Epidermal melanocyte (primary cell): ENCODE data around the gene ACOT2.
"Not testable (repeated sequence)": the region's sequence is repeated elsewhere in the genome, so short reads cannot be mapped to it uniquely, and the experiment has no call there.

ENCODE experiments used
- DNase-seq: peaks from one replicate; pipeline ENCODE4 v3.0.0; 2011; ENCODE audit warnings: low spot score; ENCODE audit not compliant: insufficient read length

ACOT2 gene, protein sequence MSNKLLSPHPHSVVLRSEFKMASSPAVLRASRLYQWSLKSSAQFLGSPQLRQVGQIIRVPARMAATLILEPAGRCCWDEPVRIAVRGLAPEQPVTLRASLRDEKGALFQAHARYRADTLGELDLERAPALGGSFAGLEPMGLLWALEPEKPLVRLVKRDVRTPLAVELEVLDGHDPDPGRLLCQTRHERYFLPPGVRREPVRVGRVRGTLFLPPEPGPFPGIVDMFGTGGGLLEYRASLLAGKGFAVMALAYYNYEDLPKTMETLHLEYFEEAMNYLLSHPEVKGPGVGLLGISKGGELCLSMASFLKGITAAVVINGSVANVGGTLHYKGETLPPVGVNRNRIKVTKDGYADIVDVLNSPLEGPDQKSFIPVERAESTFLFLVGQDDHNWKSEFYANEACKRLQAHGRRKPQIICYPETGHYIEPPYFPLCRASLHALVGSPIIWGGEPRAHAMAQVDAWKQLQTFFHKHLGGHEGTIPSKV

GRCh38 chr14:73569185-73569958, at the start of gene ACOT2:
Gene ACOT2 (plus strand): TSS chr14:73569213. CDS start chr14:73569241, 28 bp downstream.
- peak; percentile 93 for DNase-seq

- DNase-seq, result no peak
Measured at GRCh38 chr14:73521229-73521628, 47.8 kb upstream of the ACOT2 start.

- DNase-seq, result no peak
Measured at GRCh38 chr14:73524493-73524892, 44.5 kb upstream of the ACOT2 start.

DNA sequence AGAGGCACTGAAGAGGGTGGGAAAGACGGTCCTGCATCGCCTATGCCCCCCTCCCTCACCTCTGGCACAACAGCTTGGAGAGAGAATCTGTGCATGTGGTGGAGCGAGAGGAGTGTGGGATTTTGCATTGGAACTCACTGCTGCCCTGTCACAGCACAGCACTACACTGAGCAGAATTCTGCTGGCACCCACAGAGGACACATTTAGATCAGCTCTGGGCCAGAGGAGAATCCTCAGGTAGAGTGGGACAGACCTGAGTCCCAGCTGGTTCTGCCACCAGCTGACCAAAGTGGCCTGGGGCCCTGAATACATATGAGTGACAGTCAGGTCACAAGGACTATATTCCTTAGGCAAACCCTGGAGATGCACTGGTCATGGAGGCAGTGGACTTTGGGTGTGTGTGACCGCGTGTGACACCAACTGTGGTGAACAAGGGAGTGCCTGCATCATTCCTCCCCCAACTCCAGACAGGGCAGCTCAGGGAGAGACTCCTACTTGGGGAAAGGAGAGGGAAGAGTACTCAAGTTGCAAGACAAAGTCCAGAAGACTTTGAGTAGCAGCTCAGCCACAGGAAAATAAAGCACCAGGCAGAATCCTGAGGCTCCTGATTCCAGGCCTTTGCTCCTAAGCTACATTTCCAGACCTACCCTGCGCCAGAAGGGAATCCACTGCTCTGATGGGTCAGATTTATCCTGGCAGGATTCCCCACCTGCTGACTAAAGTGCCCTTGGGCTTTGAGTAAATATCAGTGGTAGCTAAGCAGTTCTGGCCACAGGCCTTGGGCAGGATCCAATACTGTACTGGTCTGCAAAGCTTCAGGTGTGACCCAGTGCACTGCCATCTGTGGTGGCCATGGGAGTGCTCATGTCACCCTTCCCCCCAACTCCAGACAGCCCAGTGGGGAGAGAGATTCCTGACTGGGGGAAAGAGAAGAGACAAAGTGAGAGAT, 42.7 kb upstream of the ACOT2 start:
- no peak for DNase-seq

GRCh38 chr14:73529356-73529755, 39.7 kb upstream of the ACOT2 start:
- not testable (repeated sequence) for DNase-seq

DNA sequence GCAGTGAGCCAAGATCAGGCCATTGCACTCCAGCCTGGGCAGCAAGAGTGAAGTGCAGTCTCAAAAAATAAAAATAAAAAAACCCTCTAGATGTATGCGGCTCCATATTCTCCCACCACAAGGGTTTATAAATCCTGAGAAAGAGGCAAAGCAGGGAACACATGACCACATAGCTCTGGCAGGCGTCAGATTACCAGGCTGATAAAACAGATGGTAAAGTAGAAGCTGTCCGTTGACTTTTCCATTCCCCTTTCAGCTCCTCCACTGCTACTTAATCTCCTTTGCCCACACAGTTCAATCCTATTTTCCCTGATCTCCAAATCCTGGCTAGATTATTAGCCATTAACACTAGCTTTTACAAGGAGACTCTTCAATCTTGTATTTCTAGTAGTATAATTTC, 37.0 kb upstream of the ACOT2 start:
- not testable (repeated sequence) for DNase-seq

DNA sequence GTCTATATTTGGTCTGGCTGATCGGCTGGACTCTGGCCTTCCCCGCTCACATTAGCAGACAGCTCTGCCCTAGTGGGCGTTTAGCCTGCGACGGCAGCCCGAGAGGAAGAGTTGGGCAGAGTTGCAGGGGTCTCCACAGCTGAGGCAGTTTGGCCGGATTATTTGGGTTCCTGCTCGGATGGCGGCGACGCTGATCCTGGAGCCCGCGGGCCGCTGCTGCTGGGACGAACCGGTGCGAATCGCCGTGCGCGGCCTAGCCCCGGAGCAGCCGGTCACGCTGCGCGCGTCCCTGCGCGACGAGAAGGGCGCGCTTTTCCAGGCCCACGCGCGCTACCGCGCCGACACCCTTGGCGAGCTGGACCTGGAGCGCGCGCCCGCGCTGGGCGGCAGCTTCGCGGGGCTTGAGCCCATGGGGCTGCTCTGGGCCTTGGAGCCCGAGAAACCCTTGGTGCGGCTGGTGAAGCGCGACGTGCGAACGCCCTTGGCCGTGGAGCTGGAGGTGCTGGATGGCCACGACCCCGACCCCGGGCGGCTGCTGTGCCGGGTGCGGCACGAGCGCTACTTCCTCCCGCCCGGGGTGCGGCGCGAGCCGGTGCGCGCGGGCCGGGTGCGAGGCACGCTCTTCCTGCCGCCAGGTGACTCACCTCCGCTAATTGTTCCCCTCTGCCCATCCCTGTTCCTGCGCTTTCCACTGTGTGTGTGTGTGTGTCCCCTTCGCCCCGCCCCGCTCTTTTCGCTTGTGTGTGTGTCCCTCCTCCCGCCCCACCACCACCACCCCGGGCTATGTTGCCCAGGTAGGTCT, 31.6 kb upstream of the ACOT2 start:
- not testable (repeated sequence) for DNase-seq

DNA sequence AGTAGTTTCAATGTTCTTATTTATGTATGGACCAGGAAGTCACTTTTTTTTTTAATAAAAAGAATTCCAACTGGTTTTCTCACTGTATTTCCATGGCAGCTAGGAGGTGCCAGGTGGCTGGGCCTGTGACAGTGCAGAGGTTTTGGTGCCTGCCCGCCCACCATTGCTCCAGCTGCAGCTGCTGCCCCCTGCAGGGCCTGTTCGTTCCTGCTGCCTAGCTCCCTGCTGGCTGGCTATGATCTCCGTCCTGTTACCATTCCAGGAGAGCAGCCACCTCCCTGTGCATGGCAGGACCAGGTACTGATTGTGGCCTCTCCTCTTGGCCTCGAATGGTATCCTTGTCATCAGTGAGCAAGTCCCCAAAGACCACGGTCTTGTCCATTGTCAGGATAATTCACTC, 30.0 kb upstream of the ACOT2 start:
- DNase-seq, result not testable (repeated sequence)

- DNase-seq, result not testable (repeated sequence)
Measured at GRCh38 chr14:73542961-73543360, 26.1 kb upstream of the ACOT2 start.

DNA sequence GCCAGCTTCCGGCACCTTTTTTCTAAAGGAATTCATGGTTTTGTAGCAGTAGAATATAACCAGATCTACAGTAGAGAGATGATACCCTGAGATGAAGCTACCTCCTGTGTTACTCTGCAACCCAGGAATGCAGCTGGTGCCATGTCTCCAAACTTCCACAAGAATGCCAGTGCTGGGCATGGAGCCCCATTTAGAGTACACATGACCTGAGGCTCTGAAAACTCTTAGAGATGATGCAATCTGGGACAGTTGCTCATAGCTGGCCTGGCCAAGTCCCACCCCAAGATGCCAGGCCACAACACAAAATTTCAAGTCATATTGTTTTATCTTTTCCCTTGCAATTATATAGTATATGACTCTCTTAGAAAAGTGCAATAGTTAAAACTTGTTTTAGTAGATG, 23.7 kb upstream of the ACOT2 start:
- DNase-seq, result not testable (repeated sequence)

- DNase-seq, result not testable (repeated sequence)
Measured at GRCh38 chr14:73549097-73549496, 19.9 kb upstream of the ACOT2 start.

GRCh38 chr14:73549889-73550524, 19.0 kb upstream of the ACOT2 start:
- not testable (repeated sequence) for DNase-seq

- DNase-seq, result no peak
Measured at GRCh38 chr14:73553845-73554244, 15.2 kb upstream of the ACOT2 start.

- DNase-seq, result not testable (repeated sequence)
Measured at GRCh38 chr14:73557201-73557600, 11.8 kb upstream of the ACOT2 start.

DNA sequence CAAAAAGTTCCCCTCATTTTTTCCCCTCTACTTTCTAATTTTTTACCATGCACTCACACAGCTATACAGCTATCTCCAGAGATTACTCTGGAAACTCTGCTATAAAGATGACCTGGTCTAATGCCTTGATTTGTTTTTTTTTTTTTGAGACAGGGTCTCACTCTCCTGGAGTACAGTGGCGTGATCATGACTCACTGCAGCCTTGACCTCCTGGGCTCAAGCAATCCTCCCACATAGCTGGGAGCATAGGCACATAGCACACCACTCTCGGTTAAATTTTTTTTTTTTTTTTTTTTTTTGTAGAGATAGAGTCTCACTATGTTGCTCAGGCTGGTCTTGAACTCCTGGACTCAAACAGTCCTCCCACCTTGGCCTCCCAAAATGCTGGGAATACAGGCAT, 10.8 kb upstream of the ACOT2 start:
- not testable (repeated sequence) for DNase-seq

GRCh38 chr14:73562256-73562655, 6.8 kb upstream of the ACOT2 start:
- DNase-seq, result not testable (repeated sequence)

DNA sequence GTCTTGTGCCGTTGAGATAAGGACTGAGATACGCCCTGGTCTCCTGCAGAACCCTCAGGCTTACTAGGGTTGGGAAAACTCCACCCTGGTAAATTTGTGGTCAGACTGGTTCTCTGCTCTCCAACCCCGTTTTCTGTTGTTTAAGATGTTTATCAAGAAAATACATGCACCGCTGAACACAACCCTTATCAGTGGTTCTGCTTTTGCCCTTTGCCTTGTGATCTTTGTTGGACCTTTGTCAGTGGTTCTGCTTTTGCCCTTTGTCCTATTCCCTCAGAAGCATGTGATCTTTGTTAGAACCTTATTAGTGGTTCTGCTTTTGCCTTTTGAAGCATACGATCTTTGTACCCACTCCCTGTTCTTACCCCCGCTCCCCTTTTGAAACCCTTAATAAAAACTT, 6.3 kb upstream of the ACOT2 start:
- not testable (repeated sequence) for DNase-seq

- DNase-seq, result not testable (repeated sequence)
Measured at GRCh38 chr14:73566431-73566830, 2.6 kb upstream of the ACOT2 start.

- DNase-seq, result not testable (repeated sequence)
Measured at GRCh38 chr14:73566935-73567334, 2.1 kb upstream of the ACOT2 start.

DNA sequence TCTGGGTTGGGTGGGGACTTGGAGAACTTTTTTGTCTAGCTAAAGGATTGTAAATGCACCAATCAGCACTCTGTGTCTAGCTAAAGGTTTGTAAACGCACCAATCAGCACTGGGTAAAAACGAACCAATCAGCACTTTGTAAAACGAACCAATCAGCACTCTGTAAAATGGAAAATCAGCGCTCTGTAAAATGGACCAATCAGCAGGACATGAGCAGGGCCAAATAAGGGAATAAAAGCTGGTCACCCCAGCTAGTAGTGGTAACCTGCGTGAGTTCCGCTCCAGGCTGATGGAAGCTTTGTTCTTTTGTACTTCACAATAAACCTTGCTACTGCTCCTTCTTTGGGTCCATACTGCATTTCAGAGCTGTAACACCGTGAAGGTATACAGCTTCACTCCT, 1.7 kb upstream of the ACOT2 start:
- DNase-seq, result no peak
